GM23248 (cell line): ENCODE data around the gene SNX9. TPM values are rescaled to one million over a fixed set of nuclear protein-coding genes. Genes with fewer than 3 reads are reported as not detected.

Source experiments
- DNase-seq: peaks from one replicate; pipeline ENCODE4 v3.0.0-alpha.2; 2015
- H2AFZ ChIP-seq: fragments of 200-600 bp; sonication (generic); 2 replicates; pipeline ENCODE4 v1.6.1; 2016; ENCODE audit warnings: antibody characterized with exemption
- H3F3A ChIP-seq: fragments of 200-600 bp; sonication (generic); 2 replicates; pipeline ENCODE4 v1.6.1; 2016; ENCODE audit warnings: mild to moderate bottlenecking, antibody characterized with exemption, mixed run types; ENCODE audit not compliant: insufficient read depth
- H3K27ac ChIP-seq: fragments of 200-600 bp; sonication (generic); 2 replicates; pipeline ENCODE4 v1.5.1; 2016; ENCODE audit warnings: mild to moderate bottlenecking
- H3K27me3 ChIP-seq: fragments of 200-600 bp; sonication (generic); replicated peaks from 2 replicates; pipeline ENCODE4 v1.6.1; 2016; ENCODE audit warnings: mild to moderate bottlenecking; ENCODE audit not compliant: insufficient read depth
- H3K36me3 ChIP-seq: fragments of 200-600 bp; sonication (generic); 2 replicates; pipeline ENCODE4 v1.6.1; 2016; ENCODE audit warnings: low read depth, mild to moderate bottlenecking
- H3K4me1 ChIP-seq: fragments of 200-600 bp; sonication (generic); 2 replicates; pipeline ENCODE4 v1.6.1; 2016; ENCODE audit warnings: mild to moderate bottlenecking; ENCODE audit not compliant: insufficient read depth
- H3K4me2 ChIP-seq: fragments of 200-600 bp; sonication (generic); one replicate; pipeline ENCODE4 v1.6.1; 2016; ENCODE audit warnings: mild to moderate bottlenecking; ENCODE audit not compliant: unreplicated experiment
- H3K4me3 ChIP-seq: fragments of 200-600 bp; sonication (generic); 2 replicates; pipeline ENCODE4 v1.5.1; 2016; ENCODE audit warnings: mild to moderate bottlenecking
- H3K79me2 ChIP-seq: fragments of 200-600 bp; sonication (generic); 2 replicates; pipeline ENCODE4 v1.6.1; 2016; ENCODE audit warnings: mild to moderate bottlenecking; ENCODE audit not compliant: insufficient read depth
- H3K9ac ChIP-seq: fragments of 200-600 bp; sonication (generic); 2 replicates; pipeline ENCODE4 v1.6.1; 2016; ENCODE audit warnings: mild to moderate bottlenecking
- H3K9me2 ChIP-seq: fragments of 200-600 bp; sonication (generic); 2 replicates; pipeline ENCODE4 v1.6.1; 2016; ENCODE audit warnings: mixed run types, mild to moderate bottlenecking, moderate library complexity; ENCODE audit not compliant: insufficient read depth
- H3K9me3 ChIP-seq: fragments of 200-600 bp; sonication (generic); one replicate; pipeline ENCODE4 v1.6.1; 2017; ENCODE audit warnings: low read depth
- H4K20me1 ChIP-seq: fragments of 200-600 bp; sonication (generic); 2 replicates; pipeline ENCODE4 v1.6.0; 2016; ENCODE audit not compliant: insufficient read depth
- EZH2 ChIP-seq: fragments of 200-600 bp; sonication (generic); IDR thresholded peaks from 2 replicates; pipeline ENCODE4 v1.6.1; 2018; ENCODE audit warnings: antibody characterized with exemption, mild to moderate bottlenecking; ENCODE audit not compliant: insufficient read depth, poor library complexity, severe bottlenecking
- EZH2phosphoT487 ChIP-seq: fragments of 200-600 bp; sonication (generic); IDR thresholded peaks from 2 replicates; pipeline ENCODE4 v1.6.1; 2018; ENCODE audit warnings: antibody characterized with exemption, moderate library complexity, mild to moderate bottlenecking, low read depth; ENCODE audit not compliant: insufficient read depth
- WGBS, 2 experiments: methylation state at CpG; one replicate each; pipeline ENCODE4 v1.1.6; 2015 to 2017; ENCODE audit warnings: low lambda C conversion rate in 2 of 2, low coverage in 1 of 2; ENCODE audit errors: missing lambda C conversion rate in 2 of 2; 5-methylcytosine and 5-hydroxymethylcytosine counted together
- in situ Hi-C: fragments of 300-500 bp; cut with MboI; formaldehyde crosslinking; loops from 2 replicates; pipeline ENCODE4 v1.15.0; 2020
- polyA plus RNA-seq: library from polyadenylated mRNA; unstranded; fragments of >200 nt; fragmentation: Nextera tagmentation; extraction: Ambion mirVana; gene quantifications from 2 replicates; pipeline ENCODE4 v1.2.1, GENCODE V29; 2016
- total RNA-seq: library from RNA; depleted of rRNA; stranded (reverse); fragments of >200 nt; shearing (Covaris generic); gene quantifications from 2 replicates; pipeline ENCODE4 v1.2.3, GENCODE V29; 2014

SNX9 gene
- total and polyA plus RNA-seq, 2 experiments from 2014 or later: 80.4 to 89.6 TPM

- 52 to 55% methylated on average over 34 of the region's 34 CpGs for WGBS, 2 experiments
These were observed 131.4 kb downstream of the SNX9 start for GRCh38 chr6:157954150-157955117.

GRCh38 chr6:157955675-157956074 is 132.6 kb downstream of the SNX9 start:
- 87 to 90% methylated on average over 6 of the region's 6 CpGs for WGBS, 2 experiments
- Histone ChIP-seq H3K36me3 (no peaks in the 10 kb centered on the region), H3F3A (peaks cover 10% of the 10 kb centered on the region), H3K9ac (no peak overlapping the region), H3K4me2 (no peak overlapping the region), H3K4me3 (no peak overlapping the region), H3K79me2 (no peaks in the 10 kb centered on the region), H3K9me2 (no peaks in the 10 kb centered on the region), H3K27me3 (no peaks in the 10 kb centered on the region), H3K9me3 (no peaks in the 10 kb centered on the region), H3K27ac (no peak overlapping the region), H2AFZ (no peak overlapping the region), H4K20me1 (no peaks in the 10 kb centered on the region), H3K4me1 (no peaks in the 10 kb centered on the region)
- no peak for DNase-seq
- TF ChIP-seq EZH2: no peak
- no peak for TF ChIP-seq EZH2phosphoT487
- in situ Hi-C loops: no loop called here

More at GRCh38 chr6:157954150-157955117, 131.4 kb downstream of the SNX9 start:
- no peak for TF ChIP-seq EZH2
- TF ChIP-seq EZH2phosphoT487: no peak
- no peaks in the 10 kb centered on the region for H3K36me3 ChIP-seq
- H3K4me3 ChIP-seq: peak overlapping the region; percentile 38
- peak overlapping the region; percentile 40 for H3K4me2 ChIP-seq
- H3K9ac ChIP-seq: peak overlapping the region; percentile 12
- H3K9me2 ChIP-seq: no peaks in the 10 kb centered on the region
- H3K79me2 ChIP-seq: no peaks in the 10 kb centered on the region
- H3K27me3 ChIP-seq: no peaks in the 10 kb centered on the region
- no peaks in the 10 kb centered on the region for H4K20me1 ChIP-seq
- peak overlapping the region; percentile 49 for H2AFZ ChIP-seq
- peaks cover 22% of the 10 kb centered on the region for H3F3A ChIP-seq
- no peaks in the 10 kb centered on the region for H3K4me1 ChIP-seq
- no peaks in the 10 kb centered on the region for H3K9me3 ChIP-seq
- DNase-seq: peak; percentile 63
- in situ Hi-C loops: no loop called here
- no peak overlapping the region for H3K27ac ChIP-seq

- in situ Hi-C loops: no loop called here
These were observed 133.2 kb downstream of the SNX9 start for GRCh38 chr6:157956171-157956730.

GRCh38 chr6:157959451-157960227 is 136.6 kb downstream of the SNX9 start:
- no peak overlapping the region for H3K27ac ChIP-seq
- no peak overlapping the region for H2AFZ ChIP-seq
- no peak for DNase-seq
- H3K36me3 ChIP-seq: no peaks in the 10 kb centered on the region
- H3F3A ChIP-seq: 0 out of 2 replicates have a peak, but pooled peaks cover 5% of the 10 kb centered on the region
- H3K4me3 ChIP-seq: no peak overlapping the region
- H3K4me1 ChIP-seq: no peaks in the 10 kb centered on the region
- H3K79me2 ChIP-seq: no peaks in the 10 kb centered on the region
- in situ Hi-C loops: no loop called here
- H3K9me2 ChIP-seq: no peaks in the 10 kb centered on the region
- H3K27me3 ChIP-seq: no peaks in the 10 kb centered on the region
- no peaks in the 10 kb centered on the region for H3K9me3 ChIP-seq
- no peaks in the 10 kb centered on the region for H4K20me1 ChIP-seq
- TF ChIP-seq EZH2: no peak
- no peak for TF ChIP-seq EZH2phosphoT487
- 89 to 100% methylated on average over 1 of the region's 1 CpG for WGBS, 2 experiments
- H3K9ac ChIP-seq: no peak overlapping the region
- H3K4me2 ChIP-seq: no peak overlapping the region

More at GRCh38 chr6:157956171-157956730, 133.2 kb downstream of the SNX9 start:
- peaks cover 6% of the 10 kb centered on the region; the same call in 1 of the 2 replicates for H3F3A ChIP-seq
- no peak overlapping the region for H3K9ac ChIP-seq
- no peaks in the 10 kb centered on the region for H3K9me2 ChIP-seq
- TF ChIP-seq EZH2phosphoT487 (no peak), EZH2 (no peak)
- H3K27me3 ChIP-seq: no peaks in the 10 kb centered on the region
- WGBS, 2 experiments: 86 to 87% methylated on average over 12 of the region's 12 CpGs
- H3K79me2 ChIP-seq: no peaks in the 10 kb centered on the region
- no peaks in the 10 kb centered on the region for H3K4me1 ChIP-seq
- no peaks in the 10 kb centered on the region for H4K20me1 ChIP-seq
- H3K4me3 ChIP-seq: no peak overlapping the region
- no peak overlapping the region for H3K27ac ChIP-seq
- no peak overlapping the region for H3K4me2 ChIP-seq
- no peak for DNase-seq
- H3K36me3 ChIP-seq: no peaks in the 10 kb centered on the region
- H2AFZ ChIP-seq: no peak overlapping the region
- no peaks in the 10 kb centered on the region for H3K9me3 ChIP-seq
